Measurements from ENCODE around the gene AMT. TPM values are rescaled to one million over a fixed set of nuclear protein-coding genes. Genes with fewer than 3 reads are reported as not detected.

Gene AMT
- total and polyA plus RNA-seq, 2 of the 13 experiments (the other 11 are each of a cell fraction or from before 2014, with no cell fraction given), result 35.3 to 59.0 TPM

DNA sequence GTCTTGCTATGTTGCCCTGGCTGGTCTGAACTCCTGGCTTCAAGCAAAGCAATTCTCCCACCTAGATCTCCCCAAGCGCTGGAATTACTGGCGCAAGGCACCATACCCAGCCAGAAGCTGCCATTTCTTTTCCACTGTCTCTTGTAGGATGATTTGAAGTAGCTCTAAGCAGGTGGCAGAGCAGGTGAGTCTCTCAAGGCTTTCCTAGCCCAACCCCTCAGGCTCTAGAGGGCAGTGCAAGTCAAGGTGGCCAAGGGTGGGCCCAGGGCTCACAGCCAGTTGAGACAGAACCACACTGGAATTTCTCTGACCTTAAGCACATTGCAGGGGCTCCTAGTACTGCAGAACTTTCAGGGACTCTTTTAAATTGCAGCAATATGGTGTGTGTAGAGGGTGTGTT lies 32.2 kb upstream of the AMT start (continued):
- TF ChIP-seq, protein P1, sequence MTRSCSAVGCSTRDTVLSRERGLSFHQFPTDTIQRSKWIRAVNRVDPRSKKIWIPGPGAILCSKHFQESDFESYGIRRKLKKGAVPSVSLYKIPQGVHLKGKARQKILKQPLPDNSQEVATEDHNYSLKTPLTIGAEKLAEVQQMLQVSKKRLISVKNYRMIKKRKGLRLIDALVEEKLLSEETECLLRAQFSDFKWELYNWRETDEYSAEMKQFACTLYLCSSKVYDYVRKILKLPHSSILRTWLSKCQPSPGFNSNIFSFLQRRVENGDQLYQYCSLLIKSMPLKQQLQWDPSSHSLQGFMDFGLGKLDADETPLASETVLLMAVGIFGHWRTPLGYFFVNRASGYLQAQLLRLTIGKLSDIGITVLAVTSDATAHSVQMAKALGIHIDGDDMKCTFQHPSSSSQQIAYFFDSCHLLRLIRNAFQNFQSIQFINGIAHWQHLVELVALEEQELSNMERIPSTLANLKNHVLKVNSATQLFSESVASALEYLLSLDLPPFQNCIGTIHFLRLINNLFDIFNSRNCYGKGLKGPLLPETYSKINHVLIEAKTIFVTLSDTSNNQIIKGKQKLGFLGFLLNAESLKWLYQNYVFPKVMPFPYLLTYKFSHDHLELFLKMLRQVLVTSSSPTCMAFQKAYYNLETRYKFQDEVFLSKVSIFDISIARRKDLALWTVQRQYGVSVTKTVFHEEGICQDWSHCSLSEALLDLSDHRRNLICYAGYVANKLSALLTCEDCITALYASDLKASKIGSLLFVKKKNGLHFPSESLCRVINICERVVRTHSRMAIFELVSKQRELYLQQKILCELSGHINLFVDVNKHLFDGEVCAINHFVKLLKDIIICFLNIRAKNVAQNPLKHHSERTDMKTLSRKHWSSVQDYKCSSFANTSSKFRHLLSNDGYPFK (CRISPR knock-in tag; IDR thresholded peaks at IDR 0.05; ENCODE audit: borderline replicate concordance), result no peak
- TF ChIP-seq RBM39 (IDR thresholded peaks at IDR 0.05; ENCODE audit: low read depth, low read length, poor library complexity, severe bottlenecking) (no peak), SMAD9 (CRISPR knock-in tag; IDR thresholded peaks at IDR 0.05) (no peak), ZNF333 (CRISPR knock-in tag; IDR thresholded peaks at IDR 0.05; ENCODE audit: borderline replicate concordance) (no peak), NR0B2 (CRISPR knock-in tag; IDR thresholded peaks at IDR 0.05) (no peak), PBX2 (CRISPR knock-in tag; IDR thresholded peaks at IDR 0.05) (no peak), NR2F1 (CRISPR knock-in tag; IDR thresholded peaks at IDR 0.05) (no peak), ARNT (IDR thresholded peaks at IDR 0.05) (no peak), RXRB (CRISPR knock-in tag; IDR thresholded peaks at IDR 0.05; ENCODE audit: borderline replicate concordance) (peak; percentile 29; the same call in 1 of the 2 replicates), ZNF746 (CRISPR knock-in tag; IDR thresholded peaks at IDR 0.05) (no peak), ZNF556 (CRISPR knock-in tag; IDR thresholded peaks at IDR 0.05; ENCODE audit: borderline replicate concordance) (no peak), SMC3 (IDR thresholded peaks at IDR 0.05; ENCODE audit: low read length) (peak; percentile 64), RFXANK (CRISPR knock-in tag; IDR thresholded peaks at IDR 0.05) (no peak), MIER2 (CRISPR knock-in tag; IDR thresholded peaks at IDR 0.05) (no peak), ZFP36L1 (CRISPR knock-in tag; IDR thresholded peaks at IDR 0.05) (no peak), DPF2 (CRISPR knock-in tag; IDR thresholded peaks at IDR 0.05; ENCODE audit: borderline replicate concordance, low read depth) (no peak), MTF1 (CRISPR knock-in tag; IDR thresholded peaks at IDR 0.05) (no peak), NR2F6 (IDR thresholded peaks at IDR 0.05) (no peak), NR2F6 (CRISPR knock-in tag; IDR thresholded peaks at IDR 0.05) (0 out of 2 replicates have a peak, but pooled peaks have one; percentile 41), TBX2 (CRISPR knock-in tag; IDR thresholded peaks at IDR 0.05; ENCODE audit: borderline replicate concordance) (no peak), ZNF605 (CRISPR knock-in tag; IDR thresholded peaks at IDR 0.05) (no peak)
- TF ChIP-seq, protein P2, sequence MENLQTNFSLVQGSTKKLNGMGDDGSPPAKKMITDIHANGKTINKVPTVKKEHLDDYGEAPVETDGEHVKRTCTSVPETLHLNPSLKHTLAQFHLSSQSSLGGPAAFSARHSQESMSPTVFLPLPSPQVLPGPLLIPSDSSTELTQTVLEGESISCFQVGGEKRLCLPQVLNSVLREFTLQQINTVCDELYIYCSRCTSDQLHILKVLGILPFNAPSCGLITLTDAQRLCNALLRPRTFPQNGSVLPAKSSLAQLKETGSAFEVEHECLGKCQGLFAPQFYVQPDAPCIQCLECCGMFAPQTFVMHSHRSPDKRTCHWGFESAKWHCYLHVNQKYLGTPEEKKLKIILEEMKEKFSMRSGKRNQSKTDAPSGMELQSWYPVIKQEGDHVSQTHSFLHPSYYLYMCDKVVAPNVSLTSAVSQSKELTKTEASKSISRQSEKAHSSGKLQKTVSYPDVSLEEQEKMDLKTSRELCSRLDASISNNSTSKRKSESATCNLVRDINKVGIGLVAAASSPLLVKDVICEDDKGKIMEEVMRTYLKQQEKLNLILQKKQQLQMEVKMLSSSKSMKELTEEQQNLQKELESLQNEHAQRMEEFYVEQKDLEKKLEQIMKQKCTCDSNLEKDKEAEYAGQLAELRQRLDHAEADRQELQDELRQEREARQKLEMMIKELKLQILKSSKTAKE (CRISPR knock-in tag; IDR thresholded peaks at IDR 0.05; ENCODE audit: borderline replicate concordance), result no peak
- TF ChIP-seq, protein P3, sequence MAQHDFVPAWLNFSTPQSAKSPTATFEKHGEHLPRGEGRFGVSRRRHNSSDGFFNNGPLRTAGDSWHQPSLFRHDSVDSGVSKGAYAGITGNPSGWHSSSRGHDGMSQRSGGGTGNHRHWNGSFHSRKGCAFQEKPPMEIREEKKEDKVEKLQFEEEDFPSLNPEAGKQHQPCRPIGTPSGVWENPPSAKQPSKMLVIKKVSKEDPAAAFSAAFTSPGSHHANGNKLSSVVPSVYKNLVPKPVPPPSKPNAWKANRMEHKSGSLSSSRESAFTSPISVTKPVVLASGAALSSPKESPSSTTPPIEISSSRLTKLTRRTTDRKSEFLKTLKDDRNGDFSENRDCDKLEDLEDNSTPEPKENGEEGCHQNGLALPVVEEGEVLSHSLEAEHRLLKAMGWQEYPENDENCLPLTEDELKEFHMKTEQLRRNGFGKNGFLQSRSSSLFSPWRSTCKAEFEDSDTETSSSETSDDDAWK (CRISPR knock-in tag; IDR thresholded peaks at IDR 0.05), result no peak
- TF ChIP-seq, protein P4, sequence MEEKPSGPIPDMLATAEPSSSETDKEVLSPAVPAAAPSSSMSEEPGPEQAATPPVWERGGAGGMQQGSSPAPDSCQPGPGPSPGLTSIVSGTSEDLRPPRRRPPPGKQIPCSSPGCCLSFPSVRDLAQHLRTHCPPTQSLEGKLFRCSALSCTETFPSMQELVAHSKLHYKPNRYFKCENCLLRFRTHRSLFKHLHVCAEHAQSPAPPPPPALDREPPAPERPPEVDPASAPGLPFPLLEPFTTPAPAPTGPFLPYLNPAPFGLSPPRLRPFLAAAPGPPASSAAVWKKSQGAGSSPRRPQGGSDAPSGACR (CRISPR knock-in tag; IDR thresholded peaks at IDR 0.05), result no peak

Measured in HepG2 (cell line).